NK-92 treated with Interleukin-12 subunit alpha and Interleukin-12 subunit beta, amount 100 ng/mL, for 24 hours (cell line): ENCODE data around the gene CHCHD2.
"Not testable (repeated sequence)": the region's sequence is repeated elsewhere in the genome, so short reads cannot be mapped to it uniquely, and the experiment has no call there.

Experiments used
- DNase-seq: peaks from one replicate; lab custom pipeline; 2025; lab: John Stamatoyannopoulos, UW

Gene CHCHD2

DNA sequence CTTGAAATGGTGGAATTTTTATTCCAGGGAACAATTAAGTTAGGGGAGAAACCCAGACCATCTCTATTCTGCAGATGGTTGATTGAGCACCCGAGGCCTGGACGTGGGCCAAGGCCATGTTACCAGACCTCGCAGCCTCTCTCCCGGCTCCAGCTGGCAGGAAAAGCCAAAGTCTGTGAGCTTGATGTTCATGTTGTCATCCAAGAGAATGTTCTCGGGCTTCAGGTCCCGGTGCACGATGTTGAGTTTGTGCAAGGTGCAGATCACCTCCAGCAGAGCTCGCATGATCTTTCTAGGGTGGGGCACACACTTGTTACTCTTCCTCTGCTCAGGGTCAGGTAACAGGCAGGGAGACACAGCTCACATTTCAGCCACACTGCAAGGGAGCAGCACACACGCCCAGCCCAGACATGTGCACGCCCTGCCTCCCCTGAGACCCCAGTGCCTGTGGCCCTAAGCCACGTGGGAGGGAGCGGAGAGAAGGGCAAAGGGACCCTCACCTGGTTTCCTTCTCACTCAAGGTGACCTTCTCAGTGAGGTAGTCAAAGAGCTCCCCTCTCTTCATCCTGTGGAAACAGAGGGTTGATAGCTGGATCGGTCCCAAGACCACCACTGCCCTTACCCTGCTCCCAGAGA lies 23.0 kb downstream of the CHCHD2 start:
- no peak for DNase-seq

DNA sequence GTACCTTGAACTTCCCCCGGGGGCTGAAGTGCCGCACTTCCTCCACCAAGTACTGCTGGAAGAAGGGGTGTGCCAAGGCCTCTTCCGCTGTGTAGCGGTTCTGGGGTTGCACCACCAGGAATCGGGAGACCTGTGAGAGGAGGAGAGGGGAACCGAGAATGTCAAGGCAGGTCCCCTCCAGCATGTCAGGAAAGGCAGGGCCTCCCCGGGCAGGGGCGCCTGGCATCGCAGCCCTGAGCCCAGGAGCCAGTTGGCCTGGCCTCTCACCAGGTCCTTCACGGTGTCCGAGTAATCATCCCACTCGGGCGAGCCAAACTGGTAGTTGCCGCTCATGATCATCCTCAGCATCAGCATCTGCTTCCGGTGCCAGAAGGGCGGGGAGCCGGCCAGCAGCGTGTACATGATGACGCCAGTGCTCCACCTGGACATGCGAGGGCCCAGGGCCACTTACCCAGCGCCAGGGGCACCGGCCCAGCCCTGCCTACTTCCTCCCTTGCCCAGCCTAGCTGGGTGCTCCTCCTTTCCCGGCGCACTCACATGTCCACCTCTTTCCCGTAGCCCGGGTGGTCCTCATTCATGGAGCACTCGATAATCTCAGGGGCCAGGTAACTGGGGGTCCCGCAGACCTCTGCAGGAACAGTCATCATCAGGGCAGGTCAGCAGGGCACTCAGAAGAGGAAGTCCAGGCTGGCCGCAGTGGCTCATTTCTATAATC lies 24.5 kb downstream of the CHCHD2 start:
- DNase-seq = no peak

DNA sequence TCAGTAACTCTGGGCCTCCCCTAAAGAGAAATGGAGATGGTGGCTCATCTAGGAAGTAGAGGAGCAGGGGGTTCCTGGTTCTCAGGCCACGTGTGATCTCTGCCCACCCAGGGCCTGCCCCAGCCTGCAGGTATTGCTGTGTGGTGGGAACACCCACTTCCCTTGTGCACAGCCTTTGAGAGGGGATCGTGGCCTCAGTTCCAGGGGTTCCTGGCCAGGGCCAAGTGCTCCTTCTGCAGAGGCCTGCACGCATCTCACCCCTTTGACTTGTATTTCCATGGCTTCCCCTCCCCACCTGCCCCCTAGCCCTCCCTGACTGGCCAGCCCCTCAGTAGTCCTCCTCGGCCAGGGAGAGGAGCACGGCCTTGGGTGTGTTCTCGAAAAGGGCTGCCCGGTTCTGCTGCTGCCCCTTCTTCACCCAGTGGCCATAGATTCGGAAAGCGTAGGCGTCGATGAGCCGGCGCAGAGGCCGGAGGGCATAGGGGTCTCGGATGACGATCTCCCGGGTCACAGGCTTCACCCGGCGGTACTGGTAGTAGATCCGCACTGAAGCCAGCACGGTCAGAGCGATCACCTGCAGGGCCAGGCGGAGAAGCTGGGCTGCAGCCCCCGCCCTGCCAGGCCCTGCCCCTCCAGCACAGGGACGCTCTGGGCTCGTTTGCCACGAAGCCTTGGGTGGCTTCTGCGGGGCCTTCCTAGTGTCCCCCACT lies 25.4 kb downstream of the CHCHD2 start:
- not testable (repeated sequence) for DNase-seq

DNA sequence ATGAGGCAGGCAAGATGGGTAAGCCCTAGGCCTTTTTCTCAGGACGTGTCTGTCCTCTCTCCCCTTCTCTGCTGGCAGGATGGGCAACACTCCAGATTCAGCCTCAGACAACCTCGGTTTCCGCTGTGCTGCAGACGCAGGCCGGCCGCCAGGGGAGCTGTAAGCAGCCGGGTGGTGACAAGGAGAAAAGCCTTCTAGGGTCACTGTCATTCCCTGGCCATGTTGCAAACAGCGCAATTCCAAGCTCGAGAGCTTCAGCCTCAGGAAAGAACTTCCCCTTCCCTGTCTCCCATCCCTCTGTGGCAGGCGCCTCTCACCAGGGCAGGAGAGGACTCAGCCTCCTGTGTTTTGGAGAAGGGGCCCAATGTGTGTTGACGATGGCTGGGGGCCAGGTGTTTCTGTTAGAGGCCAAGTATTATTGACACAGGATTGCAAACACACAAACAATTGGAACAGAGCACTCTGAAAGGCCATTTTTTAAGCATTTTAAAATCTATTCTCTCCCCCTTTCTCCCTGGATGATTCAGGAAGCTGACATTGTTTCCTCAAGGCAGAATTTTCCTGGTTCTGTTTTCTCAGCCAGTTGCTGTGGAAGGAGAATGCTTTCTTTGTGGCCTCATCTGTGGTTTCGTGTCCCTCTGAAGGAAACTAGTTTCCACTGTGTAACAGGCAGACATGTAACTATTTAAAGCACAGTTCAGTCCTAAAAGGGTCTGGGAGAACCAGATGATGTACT lies 26.7 kb downstream of the CHCHD2 start:
- DNase-seq = no peak

DNA sequence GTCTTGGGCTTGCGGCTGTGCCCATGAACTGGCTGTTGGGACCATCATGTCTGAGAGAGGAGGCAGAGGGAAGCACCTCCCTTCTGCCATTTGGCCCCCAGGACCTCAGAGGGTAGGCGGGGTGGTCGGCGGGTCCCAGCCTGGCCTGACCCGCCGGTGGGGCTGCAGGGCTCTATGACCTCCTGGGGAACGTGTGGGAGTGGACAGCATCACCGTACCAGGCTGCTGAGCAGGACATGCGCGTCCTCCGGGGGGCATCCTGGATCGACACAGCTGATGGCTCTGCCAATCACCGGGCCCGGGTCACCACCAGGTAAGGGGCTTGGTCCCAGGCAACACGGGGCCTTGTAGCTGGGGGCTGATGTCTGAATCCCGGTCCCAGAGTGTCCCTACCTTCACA lies 28.1 kb downstream of the CHCHD2 start:
- DNase-seq = no peak

DNA sequence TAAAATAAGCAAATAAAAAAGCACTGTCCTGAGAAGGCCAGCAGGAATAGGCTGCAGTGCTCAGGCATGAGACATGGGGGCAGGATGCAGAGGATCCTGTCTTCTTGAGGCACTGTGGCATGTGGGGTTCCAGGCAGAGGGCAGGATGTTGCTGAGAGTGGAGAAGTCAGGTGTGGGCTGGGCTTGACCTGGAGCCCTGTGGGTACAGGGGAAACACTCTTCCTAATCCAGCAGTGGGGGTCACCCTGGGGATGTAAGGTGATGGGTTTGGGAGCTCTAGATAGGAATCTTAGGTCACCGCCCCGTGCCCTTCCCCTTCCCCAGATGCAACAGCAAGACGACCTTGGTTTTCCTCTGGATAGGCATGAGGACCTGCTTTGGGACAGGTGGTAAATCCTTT lies 28.6 kb downstream of the CHCHD2 start:
- DNase-seq = no peak

DNA sequence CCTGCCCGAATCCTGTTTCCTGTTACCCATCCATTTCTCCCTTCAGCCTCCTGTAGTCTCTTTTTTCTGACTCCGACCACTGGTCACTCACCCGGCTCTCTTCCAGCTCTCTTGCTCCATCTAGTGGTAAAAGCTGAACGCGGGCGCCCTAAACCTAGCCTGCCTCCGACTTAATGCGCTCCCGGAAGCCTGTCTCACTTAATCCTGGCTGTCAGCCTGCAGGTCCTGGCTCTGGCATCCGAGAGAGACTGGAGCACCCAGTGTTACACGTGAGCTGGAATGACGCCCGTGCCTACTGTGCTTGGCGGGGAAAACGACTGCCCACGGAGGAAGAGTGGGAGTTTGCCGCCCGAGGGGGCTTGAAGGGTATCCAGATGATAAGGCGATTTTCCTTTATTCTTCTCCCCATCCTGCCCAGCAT lies 31.9 kb downstream of the CHCHD2 start:
- peak; percentile 5 for DNase-seq

DNA sequence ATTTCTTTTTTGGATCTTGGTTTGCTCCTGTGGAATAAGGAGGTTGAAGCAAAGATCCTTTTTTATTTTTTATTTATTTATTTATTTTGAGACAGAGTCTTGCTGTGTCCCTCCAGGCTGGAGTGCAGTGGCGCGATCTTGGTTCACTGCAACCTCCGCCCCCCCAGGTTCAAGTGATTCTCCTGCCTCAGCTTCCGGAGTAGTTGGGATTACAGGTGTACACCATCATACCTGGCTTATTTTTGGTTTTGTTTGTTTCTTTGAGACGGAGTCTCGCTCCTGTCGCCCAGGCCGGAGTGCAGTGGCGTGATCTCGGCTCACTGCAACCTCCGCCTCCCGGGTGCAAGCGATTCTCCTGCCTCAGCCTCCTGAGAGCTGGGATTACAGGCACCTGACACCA lies 39.9 kb downstream of the CHCHD2 start:
- not testable (repeated sequence) for DNase-seq

DNA sequence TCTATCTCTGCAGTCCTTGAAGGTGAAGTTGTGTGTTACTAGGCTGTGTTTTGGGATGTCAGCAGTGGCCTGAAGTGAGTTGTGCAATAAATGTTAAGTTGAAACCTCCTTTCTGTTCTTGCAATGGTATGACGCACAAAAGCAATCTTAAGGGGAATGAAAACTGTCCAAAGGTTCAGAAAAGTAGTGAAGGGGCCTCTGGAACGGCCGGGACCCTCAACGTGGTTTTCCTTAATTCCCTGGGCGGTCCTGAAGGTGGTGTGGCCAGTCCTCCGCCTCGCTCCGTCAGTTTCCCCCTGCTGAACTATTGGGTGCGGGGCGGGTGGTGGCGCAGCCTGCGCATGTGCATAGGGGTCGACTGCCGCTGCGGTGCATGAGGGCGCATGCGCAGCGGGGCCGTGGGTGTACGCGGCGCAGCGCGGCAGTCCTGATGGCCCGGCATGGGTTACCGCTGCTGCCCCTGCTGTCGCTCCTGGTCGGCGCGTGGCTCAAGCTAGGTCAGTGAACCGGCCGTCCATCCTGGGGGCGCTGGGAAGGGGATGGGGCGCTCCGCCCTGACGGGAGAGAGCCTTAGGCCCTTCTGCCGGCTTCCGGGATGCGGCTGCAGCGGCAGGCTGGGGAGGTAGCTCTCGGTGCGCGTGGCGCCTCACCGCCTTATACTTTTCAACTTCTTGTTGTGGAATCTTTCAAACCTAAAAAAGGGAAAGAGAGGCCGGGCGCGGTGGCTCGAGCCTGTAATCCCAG lies 42.2 kb downstream of the CHCHD2 start, which contains the start of gene SUMF2:
TSS of gene SUMF2 (plus strand) at position 405 of the 744 bp plus-strand sequence. CDS start at position 431, 26 bp downstream.
- DNase-seq = peak; percentile 82

DNA sequence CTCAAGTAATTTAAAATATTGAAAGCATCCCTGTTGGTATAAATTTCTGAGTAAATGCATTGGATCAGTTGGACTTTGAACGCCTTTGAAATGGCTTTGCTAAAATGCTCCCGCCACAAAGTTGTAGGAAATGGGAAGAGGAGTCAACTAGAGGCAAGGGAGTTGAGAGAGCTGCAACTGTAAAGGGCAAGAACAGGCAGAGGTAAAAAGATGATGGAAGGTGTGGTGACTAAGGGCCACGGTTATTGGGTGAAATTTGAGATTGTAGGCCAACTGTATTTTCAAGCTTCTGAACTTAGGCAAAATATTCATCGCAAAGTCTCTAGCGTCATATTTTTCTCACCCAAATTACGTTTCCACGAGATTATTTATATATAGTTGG lies 42.8 kb downstream of the CHCHD2 start:
- DNase-seq = no peak

DNA sequence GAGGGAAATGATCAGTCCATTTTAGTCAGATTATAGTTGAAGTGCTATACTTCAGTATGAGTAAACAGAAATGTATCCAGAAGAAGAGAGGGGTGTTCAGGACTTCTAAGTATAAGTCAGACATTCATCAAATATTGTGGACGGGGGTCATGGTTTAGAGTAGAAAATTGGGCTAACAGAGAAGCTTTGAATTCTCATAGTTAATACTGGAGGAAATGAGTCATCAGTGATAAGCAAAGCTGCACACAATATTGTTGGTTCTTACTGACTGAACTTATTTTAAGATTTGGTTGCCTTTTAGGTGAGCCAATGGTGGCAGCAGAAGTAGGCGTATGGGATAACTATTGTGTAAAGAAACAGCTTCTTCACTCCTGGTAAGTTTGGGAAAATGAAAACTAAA lies 43.9 kb downstream of the CHCHD2 start:
- DNase-seq = no peak

DNA sequence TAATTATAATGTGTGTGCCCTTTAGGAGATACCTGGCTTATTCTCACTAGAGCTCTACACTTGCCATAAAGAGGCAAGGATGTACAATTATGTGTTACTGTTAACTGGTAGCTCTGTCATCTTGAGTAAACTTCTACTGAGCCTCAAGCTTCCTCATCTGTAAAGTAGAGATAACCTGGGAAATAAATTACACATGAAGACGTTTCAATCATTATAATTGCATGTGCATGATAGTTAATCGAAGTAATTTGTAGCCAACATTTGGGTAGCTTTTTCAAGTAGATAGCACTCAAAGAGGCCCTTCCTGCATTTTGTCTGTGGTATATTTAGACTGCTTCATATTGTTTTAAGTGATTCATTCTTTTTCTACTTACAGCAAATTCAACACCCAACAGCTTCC lies 52.3 kb downstream of the CHCHD2 start:
- DNase-seq = no peak

DNA sequence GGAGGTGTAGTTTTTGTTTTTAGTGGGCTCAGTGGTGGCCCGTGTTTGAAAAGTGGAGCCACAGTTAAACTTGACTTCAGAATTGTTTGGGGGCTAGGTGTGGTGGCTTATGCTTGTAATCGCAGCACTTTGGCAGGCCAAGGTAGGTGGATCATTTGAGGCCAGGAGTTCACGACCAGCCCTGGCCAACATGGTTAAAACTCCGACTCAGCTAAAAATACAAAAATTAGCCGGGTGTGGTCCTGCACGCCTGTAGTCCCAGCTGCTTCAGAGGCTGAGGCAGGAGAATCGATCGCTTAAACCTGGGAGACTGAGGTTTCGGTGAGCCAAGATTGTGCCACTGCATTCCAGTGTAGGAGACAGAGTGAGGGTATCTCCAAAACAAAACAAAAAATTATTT lies 52.9 kb downstream of the CHCHD2 start:
- no peak for DNase-seq
